ENCODE measurements around the gene CAV3.

CAV3 gene

GRCh38 chr3:8764528-8764927 lies 30.9 kb downstream of the CAV3 start:
- peaks cover 12% of the 10 kb centered on the region for H3K4me1 Mint-ChIP-seq (ENCODE audit: low read depth)
- no peaks in the 10 kb centered on the region for H3K9me3 Mint-ChIP-seq
- no peak overlapping the region for H3K27ac Mint-ChIP-seq
- H3K36me3 Mint-ChIP-seq (ENCODE audit: low read depth), result no peaks in the 10 kb centered on the region
- no peak overlapping the region for H3K4me3 Mint-ChIP-seq
- peaks cover 14% of the 10 kb centered on the region for H3K27me3 Mint-ChIP-seq

GRCh38 chr3:8765528-8765927 lies 31.9 kb downstream of the CAV3 start:
- no peaks in the 10 kb centered on the region for H3K36me3 Mint-ChIP-seq (ENCODE audit: low read depth)
- no peak overlapping the region for H3K4me3 Mint-ChIP-seq
- no peak overlapping the region for H3K27ac Mint-ChIP-seq
- H3K4me1 Mint-ChIP-seq (ENCODE audit: low read depth), result peaks cover 15% of the 10 kb centered on the region
- peaks cover 22% of the 10 kb centered on the region for H3K27me3 Mint-ChIP-seq
- H3K9me3 Mint-ChIP-seq, result no peaks in the 10 kb centered on the region

GRCh38 chr3:8766148-8766547 lies 32.5 kb downstream of the CAV3 start:
- Mint-ChIP-seq H3K27ac (no peak overlapping the region), H3K36me3 (ENCODE audit: low read depth) (no peaks in the 10 kb centered on the region), H3K9me3 (no peaks in the 10 kb centered on the region), H3K4me3 (no peak overlapping the region), H3K27me3 (peaks cover 27% of the 10 kb centered on the region), H3K4me1 (ENCODE audit: low read depth) (peaks cover 15% of the 10 kb centered on the region)

- peaks cover 34% of the 10 kb centered on the region for H3K27me3 Mint-ChIP-seq
These were observed 33.7 kb downstream of the CAV3 start for GRCh38 chr3:8767256-8767666.

GRCh38 chr3:8767667-8768363 lies 34.2 kb downstream of the CAV3 start:
- Mint-ChIP-seq H3K27ac (no peak overlapping the region), H3K4me1 (ENCODE audit: low read depth) (peaks cover 15% of the 10 kb centered on the region), H3K36me3 (ENCODE audit: low read depth) (no peaks in the 10 kb centered on the region), H3K27me3 (peaks cover 34% of the 10 kb centered on the region), H3K4me3 (no peak overlapping the region), H3K9me3 (no peaks in the 10 kb centered on the region)

More at GRCh38 chr3:8767256-8767666, 33.7 kb downstream of the CAV3 start:
- Mint-ChIP-seq H3K4me1 (ENCODE audit: low read depth) (peaks cover 15% of the 10 kb centered on the region), H3K9me3 (no peaks in the 10 kb centered on the region), H3K27ac (no peak overlapping the region), H3K36me3 (ENCODE audit: low read depth) (no peaks in the 10 kb centered on the region), H3K4me3 (no peak overlapping the region)

GRCh38 chr3:8768364-8769087 lies 34.9 kb downstream of the CAV3 start:
- peaks cover 15% of the 10 kb centered on the region for H3K4me1 Mint-ChIP-seq (ENCODE audit: low read depth)
- H3K36me3 Mint-ChIP-seq (ENCODE audit: low read depth), result no peaks in the 10 kb centered on the region
- peak overlapping the region; percentile 65 for H3K4me3 Mint-ChIP-seq
- no peak overlapping the region for H3K27ac Mint-ChIP-seq
- H3K9me3 Mint-ChIP-seq, result no peaks in the 10 kb centered on the region
- H3K27me3 Mint-ChIP-seq, result peaks cover 34% of the 10 kb centered on the region

GRCh38 chr3:8769088-8769822 lies 35.7 kb downstream of the CAV3 start, which contains the start of gene OXTR:
OXTR (minus strand) TSS chr3:8769613; CDS start chr3:8768187, 1,426 bp downstream.
- H3K36me3 Mint-ChIP-seq (ENCODE audit: low read depth), result no peaks in the 10 kb centered on the region
- H3K4me3 Mint-ChIP-seq, result peak within 1 kb of the TSS; percentile 65
- H3K9me3 Mint-ChIP-seq, result no peaks in the 10 kb centered on the region
- H3K4me1 Mint-ChIP-seq (ENCODE audit: low read depth), result peaks cover 15% of the 10 kb centered on the region
- no peak within 1 kb of the TSS for H3K27ac Mint-ChIP-seq
- peaks cover 34% of the 10 kb centered on the region for H3K27me3 Mint-ChIP-seq

GRCh38 chr3:8773941-8774542 lies 40.4 kb downstream of the CAV3 start:
- no peaks in the 10 kb centered on the region for H3K36me3 Mint-ChIP-seq (ENCODE audit: low read depth)
- H3K4me1 Mint-ChIP-seq (ENCODE audit: low read depth), result peaks cover 7% of the 10 kb centered on the region
- no peak overlapping the region for H3K27ac Mint-ChIP-seq
- peaks cover 30% of the 10 kb centered on the region for H3K27me3 Mint-ChIP-seq
- H3K4me3 Mint-ChIP-seq, result no peak overlapping the region
- H3K9me3 Mint-ChIP-seq, result no peaks in the 10 kb centered on the region

- Mint-ChIP-seq H3K4me3 (no peak overlapping the region), H3K36me3 (ENCODE audit: low read depth) (no peaks in the 10 kb centered on the region), H3K27me3 (peaks cover 18% of the 10 kb centered on the region), H3K27ac (no peak overlapping the region), H3K4me1 (ENCODE audit: low read depth) (no peaks in the 10 kb centered on the region), H3K9me3 (no peaks in the 10 kb centered on the region)
These were observed 41.6 kb downstream of the CAV3 start for GRCh38 chr3:8775181-8775580.

- no peaks in the 10 kb centered on the region for H3K9me3 Mint-ChIP-seq
These were observed 42.0 kb downstream of the CAV3 start for GRCh38 chr3:8775602-8776001.

GRCh38 chr3:8776406-8776805 lies 42.8 kb downstream of the CAV3 start:
- no peaks in the 10 kb centered on the region for H3K4me1 Mint-ChIP-seq (ENCODE audit: low read depth)
- H3K27me3 Mint-ChIP-seq, result peaks cover 9% of the 10 kb centered on the region
- no peak overlapping the region for H3K27ac Mint-ChIP-seq
- no peaks in the 10 kb centered on the region for H3K36me3 Mint-ChIP-seq (ENCODE audit: low read depth)
- H3K9me3 Mint-ChIP-seq, result no peaks in the 10 kb centered on the region
- H3K4me3 Mint-ChIP-seq, result no peak overlapping the region

More at GRCh38 chr3:8775602-8776001, 42.0 kb downstream of the CAV3 start:
- no peaks in the 10 kb centered on the region for H3K36me3 Mint-ChIP-seq (ENCODE audit: low read depth)
- H3K27ac Mint-ChIP-seq, result no peak overlapping the region
- H3K4me3 Mint-ChIP-seq, result no peak overlapping the region
- no peaks in the 10 kb centered on the region for H3K4me1 Mint-ChIP-seq (ENCODE audit: low read depth)
- peaks cover 17% of the 10 kb centered on the region for H3K27me3 Mint-ChIP-seq

GRCh38 chr3:8777201-8777977 lies 43.8 kb downstream of the CAV3 start:
- Mint-ChIP-seq H3K27ac (no peak overlapping the region), H3K9me3 (no peaks in the 10 kb centered on the region), H3K27me3 (peaks cover 5% of the 10 kb centered on the region), H3K4me3 (no peak overlapping the region), H3K4me1 (ENCODE audit: low read depth) (no peaks in the 10 kb centered on the region), H3K36me3 (ENCODE audit: low read depth) (no peaks in the 10 kb centered on the region)

- Mint-ChIP-seq H3K27me3 (peaks cover 5% of the 10 kb centered on the region), H3K4me3 (no peak overlapping the region), H3K9me3 (no peaks in the 10 kb centered on the region), H3K4me1 (ENCODE audit: low read depth) (no peaks in the 10 kb centered on the region), H3K27ac (no peak overlapping the region), H3K36me3 (ENCODE audit: low read depth) (no peaks in the 10 kb centered on the region)
These were observed 44.3 kb downstream of the CAV3 start for GRCh38 chr3:8777978-8778267.

- H3K9me3 Mint-ChIP-seq, result no peaks in the 10 kb centered on the region
- no peaks in the 10 kb centered on the region for H3K4me1 Mint-ChIP-seq (ENCODE audit: low read depth)
- no peak overlapping the region for H3K4me3 Mint-ChIP-seq
- H3K27ac Mint-ChIP-seq, result no peak overlapping the region
- H3K36me3 Mint-ChIP-seq (ENCODE audit: low read depth), result no peaks in the 10 kb centered on the region
- peaks cover 5% of the 10 kb centered on the region for H3K27me3 Mint-ChIP-seq
These were observed 44.9 kb downstream of the CAV3 start for GRCh38 chr3:8778475-8778874.
